GM18909 (cell line): ENCODE measurements around the gene PIWIL4.
"Not testable (repeated sequence)": the region's sequence is repeated elsewhere in the genome, so short reads cannot be mapped to it uniquely, and the experiment has no call there.

Experiments used
- ATAC-seq: cut with Tn5 transposase; IDR thresholded peaks from one replicate; pipeline ENCODE4 v1.9.1; 2021; ENCODE audit warnings: mild to moderate bottlenecking; ENCODE audit not compliant: unreplicated experiment, poor library complexity

Gene PIWIL4

DNA sequence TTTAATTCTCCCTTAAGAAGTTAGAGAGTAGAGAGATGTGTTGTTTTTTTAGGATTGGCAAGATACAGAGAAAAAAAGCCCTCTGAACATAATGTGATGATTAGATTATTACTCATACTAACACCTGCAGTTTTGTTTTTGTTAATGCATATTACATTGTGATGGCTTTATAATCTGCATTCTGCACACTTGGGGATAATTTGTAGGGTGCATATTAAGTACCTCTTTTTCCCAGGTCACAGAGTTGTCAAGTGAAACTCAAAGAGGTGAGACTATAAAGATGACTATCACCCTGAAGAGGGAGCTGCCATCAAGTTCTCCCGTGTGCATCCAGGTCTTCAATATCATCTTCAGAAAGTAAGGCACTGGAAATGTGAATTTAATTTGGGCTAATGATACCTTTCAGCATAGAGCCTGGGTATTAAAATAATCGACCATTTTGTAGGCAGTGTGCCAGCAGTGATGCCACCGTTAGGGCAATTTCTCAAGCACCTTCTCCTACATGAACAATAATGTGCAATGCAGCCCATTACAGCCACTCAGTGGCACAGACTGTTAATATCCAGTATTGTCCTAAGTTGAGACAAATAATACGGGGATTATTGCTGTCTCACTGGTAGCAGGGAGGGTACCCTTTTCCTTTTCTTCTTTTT is 16.2 kb downstream of the PIWIL4 start:
- ATAC-seq, result no peak

DNA sequence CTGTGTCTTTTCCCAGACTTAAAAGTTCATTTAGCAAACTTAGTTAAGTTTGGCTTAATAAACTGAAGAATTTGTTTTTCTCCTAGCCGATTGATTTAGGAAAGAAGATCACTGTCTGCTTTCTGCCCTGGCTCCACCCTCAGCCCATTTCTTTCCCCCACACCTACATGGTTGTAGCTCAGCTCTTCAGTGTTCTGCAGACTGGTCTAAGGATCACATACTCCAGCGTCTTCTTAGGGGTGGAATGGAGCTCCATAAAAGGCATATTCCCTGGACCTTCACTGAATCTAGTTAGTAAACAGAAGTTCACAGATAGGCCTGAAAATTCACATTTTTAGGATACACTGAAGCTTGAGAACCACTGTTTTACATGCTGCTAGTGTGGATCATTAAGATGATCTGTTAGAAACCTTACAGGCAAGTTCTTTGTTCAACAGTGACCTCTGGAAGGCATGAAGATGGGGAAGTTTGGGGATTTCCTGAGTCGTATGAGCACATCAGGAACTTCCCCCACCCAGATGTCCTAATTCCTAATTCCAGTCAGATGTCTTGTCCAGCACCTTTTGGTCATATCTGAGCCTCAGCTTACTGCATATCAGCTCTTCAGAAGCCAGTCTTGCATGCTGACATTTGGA is 16.8 kb downstream of the PIWIL4 start:
- peak; percentile 64 for ATAC-seq

DNA sequence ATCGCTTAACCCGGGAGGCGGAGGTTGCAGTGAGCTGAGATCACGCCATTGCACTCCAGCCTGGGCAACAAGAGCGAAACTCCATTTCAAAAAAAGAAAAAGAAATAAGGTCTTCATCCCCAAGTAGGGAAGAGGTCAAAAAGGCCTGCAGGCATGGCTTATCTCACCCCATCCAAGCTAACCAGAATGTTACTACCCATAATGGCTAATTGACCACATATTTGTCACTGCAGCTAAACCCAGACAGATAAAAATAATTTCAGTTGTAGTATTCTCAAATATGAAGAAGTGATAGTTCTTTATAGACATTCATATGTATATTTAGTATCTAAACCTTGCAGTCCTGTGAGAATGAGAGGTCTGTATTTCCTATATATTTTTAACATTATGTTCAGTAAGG is 17.8 kb downstream of the PIWIL4 start:
- no peak for ATAC-seq

- no peak for ATAC-seq
Measured at GRCh38 chr11:94585399-94585798, 18.2 kb downstream of the PIWIL4 start.

- ATAC-seq, result no peak
Measured at GRCh38 chr11:94586546-94586945, 19.4 kb downstream of the PIWIL4 start.

- no peak for ATAC-seq
Measured at GRCh38 chr11:94586978-94587377, 19.8 kb downstream of the PIWIL4 start.

GRCh38 chr11:94588366-94588942 is 21.3 kb downstream of the PIWIL4 start:
- ATAC-seq, result no peak

GRCh38 chr11:94590352-94591041 is 23.3 kb downstream of the PIWIL4 start:
- no peak for ATAC-seq

- peak; percentile 88 for ATAC-seq
Measured at GRCh38 chr11:94593030-94593429, 25.9 kb downstream of the PIWIL4 start.

DNA sequence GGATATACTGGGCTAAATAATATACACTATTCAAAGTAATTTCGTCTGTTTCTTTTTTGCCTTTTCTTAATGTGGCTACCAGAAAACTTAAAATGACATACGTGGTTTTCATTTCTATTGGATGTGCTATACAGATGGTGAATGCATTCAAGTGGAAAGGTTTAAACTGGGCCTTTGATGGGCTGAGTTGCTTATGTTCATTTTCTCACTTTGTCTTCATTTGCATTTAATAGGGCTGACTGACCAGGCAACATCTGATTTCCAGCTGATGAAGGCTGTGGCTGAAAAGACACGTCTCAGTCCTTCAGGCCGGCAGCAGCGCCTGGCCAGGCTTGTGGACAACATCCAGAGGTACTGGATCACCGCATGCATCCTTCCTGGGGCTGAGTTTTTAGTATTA is 27.9 kb downstream of the PIWIL4 start:
- ATAC-seq, result peak; percentile 60

- ATAC-seq, result no peak
Measured at GRCh38 chr11:94597896-94598295, 30.7 kb downstream of the PIWIL4 start.

GRCh38 chr11:94599510-94599909 is 32.3 kb downstream of the PIWIL4 start:
- no peak for ATAC-seq

- peak; percentile 93 for ATAC-seq
Measured at GRCh38 chr11:94602430-94603372, 35.5 kb downstream of the PIWIL4 start.

DNA sequence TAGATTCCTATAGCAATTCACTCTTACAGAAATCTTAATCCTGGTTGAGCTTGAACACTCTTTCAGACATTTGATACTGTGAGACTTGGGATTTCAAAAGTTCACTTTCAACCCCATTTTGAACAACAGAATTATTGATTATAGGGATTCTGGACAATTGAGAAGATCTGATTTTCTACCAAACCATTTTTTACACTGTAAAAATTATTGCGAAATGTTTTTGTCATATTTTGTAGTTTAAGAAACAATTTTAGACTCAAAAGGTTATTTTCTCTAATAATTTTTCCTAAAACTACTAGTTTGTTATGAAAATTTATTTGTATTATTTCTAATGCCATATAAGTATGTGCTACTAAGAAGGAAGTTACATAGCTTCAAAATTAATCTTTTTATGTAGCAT is 36.4 kb downstream of the PIWIL4 start:
- no peak for ATAC-seq

- no peak for ATAC-seq
Measured at GRCh38 chr11:94604482-94604881, 37.3 kb downstream of the PIWIL4 start.

- ATAC-seq, result no peak
Measured at GRCh38 chr11:94613120-94613519, 46.0 kb downstream of the PIWIL4 start.

GRCh38 chr11:94623120-94623735 is 56.1 kb downstream of the PIWIL4 start:
- peak; percentile 88 for ATAC-seq

- ATAC-seq, result not testable (repeated sequence)
Measured at GRCh38 chr11:94625422-94625821, 58.3 kb downstream of the PIWIL4 start.

DNA sequence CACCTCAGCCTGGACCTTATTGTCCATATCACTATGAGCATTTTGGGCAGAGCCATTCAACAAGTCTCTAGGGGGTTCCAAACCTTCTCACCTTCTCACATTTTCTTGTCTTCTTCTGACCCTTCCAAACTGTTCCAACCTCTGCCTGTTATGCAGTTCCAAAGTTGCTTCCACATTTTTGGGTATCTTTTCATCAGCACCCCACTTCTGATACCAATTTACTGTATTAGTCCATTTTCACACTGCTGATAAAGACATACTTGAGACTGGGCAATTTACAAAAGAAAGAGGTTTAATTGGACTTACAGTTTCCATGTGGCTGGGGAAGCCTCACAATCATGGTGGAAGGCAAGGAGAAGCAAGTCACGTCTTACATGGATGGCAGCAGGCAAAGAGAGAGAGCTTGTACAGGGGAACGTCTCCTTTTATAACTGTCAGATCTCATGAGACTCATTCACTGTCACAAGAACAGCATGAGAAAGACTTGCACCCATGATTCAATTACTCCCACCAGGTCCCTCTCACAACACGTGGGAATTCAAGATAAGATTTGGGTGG is 59.9 kb downstream of the PIWIL4 start:
- not testable (repeated sequence) for ATAC-seq
